HG02973 (cell line): ENCODE measurements around the gene GALNT10.
A peak's percentile ranks its signal among the peaks of the same experiment; 100 is the strongest.
"Not testable (repeated sequence)": the region's sequence is repeated elsewhere in the genome, so short reads cannot be mapped to it uniquely, and the experiment has no call there.

Experiments
- ATAC-seq: cut with Tn5 transposase; IDR thresholded peaks from one replicate; pipeline ENCODE4 v1.9.1; 2021; ENCODE audit warnings: moderate library complexity; ENCODE audit not compliant: unreplicated experiment

Gene GALNT10

DNA sequence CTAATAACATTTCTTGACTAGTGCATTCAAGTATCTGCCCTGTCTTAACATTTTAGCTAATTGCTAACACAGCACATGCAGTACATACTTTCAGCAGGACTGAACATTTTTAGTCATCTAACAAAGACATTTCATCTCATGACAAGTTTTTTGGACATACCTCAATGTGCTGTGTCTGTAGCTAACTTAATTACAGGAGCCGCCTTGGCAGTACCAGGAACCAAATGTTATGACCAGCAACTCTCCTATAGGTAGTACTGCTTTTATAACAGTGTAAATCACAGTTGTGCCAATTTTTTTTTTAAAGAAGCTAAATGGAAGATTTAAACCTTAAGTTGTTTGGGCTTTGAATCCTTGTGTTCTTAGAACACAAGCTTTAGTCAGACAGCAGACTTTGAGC is 155.9 kb downstream of the GALNT10 start:
- no peak for ATAC-seq

- ATAC-seq: no peak
Observed at GRCh38 chr5:154349626-154350264, 159.2 kb downstream of the GALNT10 start.

DNA sequence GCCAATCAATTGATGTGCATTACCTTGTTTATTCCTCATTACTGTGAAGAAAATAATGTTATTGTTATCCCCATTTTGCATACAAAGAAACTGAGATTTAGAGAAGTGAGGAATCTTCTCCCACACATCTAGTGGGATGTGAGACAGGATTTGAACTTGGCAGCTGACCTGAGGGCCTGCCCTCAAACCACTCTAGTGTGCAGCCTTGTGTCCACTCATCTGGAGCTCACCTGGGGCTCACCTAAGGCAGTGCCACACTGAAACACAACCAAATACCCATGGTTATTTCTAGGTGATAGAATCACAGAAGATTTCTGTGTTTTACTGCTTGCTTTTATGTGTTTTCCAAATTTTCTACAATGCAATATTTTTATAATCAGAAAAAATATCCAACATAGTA is 160.6 kb downstream of the GALNT10 start:
- ATAC-seq: no peak

- peak; percentile 74 for ATAC-seq
Observed at GRCh38 chr5:154351566-154351965, 161.0 kb downstream of the GALNT10 start.

- ATAC-seq: no peak
Observed at GRCh38 chr5:154352960-154353548, 162.5 kb downstream of the GALNT10 start.

GRCh38 chr5:154355129-154355611 is 164.6 kb downstream of the GALNT10 start:
- ATAC-seq: no peak

DNA sequence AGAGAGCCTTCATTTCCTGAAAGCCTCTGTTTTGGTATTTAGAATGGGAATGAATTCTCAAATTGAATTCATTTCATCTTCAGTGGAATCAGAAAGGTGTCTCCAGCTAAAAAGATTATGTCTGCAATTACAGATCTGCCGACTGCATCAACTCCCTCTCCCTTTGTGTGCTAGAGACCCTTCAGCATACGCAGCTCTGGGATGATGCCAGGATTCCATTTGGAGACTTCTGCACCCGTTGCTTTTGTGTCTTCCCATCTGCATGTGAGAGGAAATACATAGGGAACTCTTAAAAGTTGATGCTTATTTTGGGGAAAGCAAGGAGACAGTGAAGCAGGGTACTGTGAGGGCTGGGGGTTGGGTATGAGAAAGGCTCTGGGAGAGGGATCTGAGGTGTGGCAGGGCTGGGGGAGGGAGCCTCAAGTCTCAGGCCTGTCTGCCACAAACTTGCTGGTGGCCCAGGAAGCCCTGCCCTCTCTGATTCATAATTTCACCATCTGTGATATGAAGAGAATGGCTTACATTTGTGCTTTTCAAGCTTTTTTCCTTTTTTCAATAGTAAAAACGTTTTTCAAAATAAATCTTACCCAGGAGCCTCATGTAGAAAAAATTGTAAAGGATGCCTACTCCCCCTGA is 165.6 kb downstream of the GALNT10 start:
- ATAC-seq: no peak

DNA sequence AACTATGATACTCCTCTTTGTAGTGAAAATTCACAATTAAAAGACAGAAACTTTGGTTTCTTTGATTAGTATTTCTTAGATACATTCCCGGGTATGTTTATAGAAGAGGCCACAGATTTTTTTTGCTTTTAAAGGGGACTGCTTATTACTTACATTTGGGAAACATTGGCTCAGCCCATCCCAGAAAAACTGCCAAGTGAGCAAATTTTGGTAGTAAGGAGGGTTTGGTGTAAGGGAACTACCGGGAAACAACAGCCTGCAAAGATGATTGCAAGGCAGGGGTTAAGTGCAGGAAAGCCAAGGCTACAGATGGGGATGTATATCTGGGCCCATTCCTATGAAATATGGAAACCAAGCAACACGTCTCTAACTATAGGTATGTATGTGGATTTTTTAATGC is 166.4 kb downstream of the GALNT10 start:
- no peak for ATAC-seq

GRCh38 chr5:154358516-154359220 is 168.1 kb downstream of the GALNT10 start:
- no peak for ATAC-seq

DNA sequence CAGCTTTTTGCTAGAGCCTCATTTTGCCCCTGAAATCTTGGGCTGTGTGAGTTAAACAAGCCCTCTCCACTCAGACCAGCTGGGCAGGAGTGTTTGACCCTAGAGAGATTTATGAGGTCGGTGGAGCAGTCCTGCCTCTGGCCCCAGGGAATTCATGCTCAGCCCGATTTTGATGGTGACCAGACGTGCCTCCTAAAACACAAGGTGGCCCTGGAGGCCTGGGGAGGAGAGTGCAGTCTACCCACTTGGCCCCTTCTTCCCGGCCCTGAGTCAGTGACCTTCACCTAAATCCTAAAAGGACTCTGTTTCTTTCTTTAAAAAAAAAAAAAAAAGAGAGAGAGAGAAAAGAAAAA is 168.7 kb downstream of the GALNT10 start:
- no peak for ATAC-seq

DNA sequence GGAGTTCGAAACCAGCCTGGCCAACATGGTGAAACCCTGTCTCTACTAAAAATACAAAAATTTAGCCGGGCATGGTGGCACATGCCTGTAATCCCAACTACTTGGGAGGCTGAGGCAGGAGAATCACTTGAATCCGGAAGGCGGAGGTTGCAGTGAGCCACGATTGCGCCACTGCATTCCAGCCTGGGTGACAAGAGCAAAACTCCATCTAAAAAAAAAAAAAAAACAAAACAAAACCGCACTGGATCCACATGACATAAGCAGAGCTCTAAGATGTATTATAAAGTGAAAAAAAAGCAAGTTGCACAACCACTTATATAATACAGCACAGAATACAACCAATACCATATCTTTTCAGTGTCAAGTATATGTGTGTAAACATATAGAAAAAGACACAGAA is 169.7 kb downstream of the GALNT10 start:
- not testable (repeated sequence) for ATAC-seq

DNA sequence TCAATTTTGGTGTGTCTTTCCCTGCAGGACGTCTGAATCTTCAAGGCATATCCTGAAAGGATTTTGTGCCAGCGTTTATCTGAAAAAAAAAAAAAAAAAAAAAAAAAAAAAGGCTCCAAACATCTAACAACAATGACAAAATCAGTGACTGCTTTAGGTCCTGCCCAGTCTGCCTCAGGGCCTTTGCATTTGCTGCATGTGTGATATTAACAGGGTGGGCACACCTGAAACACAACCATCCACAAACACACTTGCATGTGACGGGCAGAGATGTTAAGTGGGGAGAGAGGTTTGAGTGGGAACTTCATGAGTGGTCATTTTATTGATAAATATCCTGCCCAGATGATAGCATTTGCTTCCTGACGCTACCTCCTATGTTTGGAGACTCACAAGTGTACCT is 172.9 kb downstream of the GALNT10 start:
- ATAC-seq: no peak

GRCh38 chr5:154364771-154365170 is 174.2 kb downstream of the GALNT10 start:
- ATAC-seq: no peak

DNA sequence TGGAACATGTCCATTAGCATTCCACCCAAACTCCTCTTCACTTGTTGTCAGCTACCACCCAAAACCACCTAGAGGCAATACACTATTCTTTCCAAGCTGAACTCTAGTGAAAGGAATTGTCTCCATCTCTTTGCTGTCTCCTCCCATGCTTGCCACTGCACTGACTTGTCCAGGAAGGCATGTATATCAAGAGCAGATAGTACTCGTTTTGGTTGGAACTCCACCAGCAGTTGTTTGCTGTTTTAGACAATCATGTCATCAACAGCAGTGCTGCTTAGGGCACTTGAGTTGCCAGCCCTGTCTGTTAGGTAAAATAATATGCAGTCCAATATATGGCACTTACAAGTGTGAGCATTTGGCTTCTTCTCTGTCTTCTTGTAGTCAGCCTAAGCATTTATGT is 175.3 kb downstream of the GALNT10 start:
- no peak for ATAC-seq

DNA sequence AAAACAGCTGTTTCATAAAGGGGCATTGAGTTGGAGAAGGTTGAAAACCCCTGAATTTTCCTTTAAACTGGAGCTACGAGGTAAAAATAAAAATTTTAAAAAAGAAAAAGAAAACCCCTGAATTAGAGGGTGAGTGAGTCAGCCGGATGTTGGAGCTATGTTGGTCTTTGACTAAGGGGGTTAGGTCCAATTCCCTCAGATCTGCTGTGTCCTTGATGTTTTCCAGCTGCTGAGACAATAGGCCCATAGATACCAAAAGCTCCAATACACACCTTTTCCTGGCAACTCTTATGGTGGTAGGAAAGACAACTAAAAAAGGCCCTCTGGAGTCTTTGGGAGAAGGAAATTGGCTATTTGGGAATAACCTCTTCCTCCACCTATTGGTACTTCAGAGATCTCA is 175.8 kb downstream of the GALNT10 start:
- no peak for ATAC-seq

- peak; percentile 76 for ATAC-seq
Observed at GRCh38 chr5:154367101-154367500, 176.6 kb downstream of the GALNT10 start.

DNA sequence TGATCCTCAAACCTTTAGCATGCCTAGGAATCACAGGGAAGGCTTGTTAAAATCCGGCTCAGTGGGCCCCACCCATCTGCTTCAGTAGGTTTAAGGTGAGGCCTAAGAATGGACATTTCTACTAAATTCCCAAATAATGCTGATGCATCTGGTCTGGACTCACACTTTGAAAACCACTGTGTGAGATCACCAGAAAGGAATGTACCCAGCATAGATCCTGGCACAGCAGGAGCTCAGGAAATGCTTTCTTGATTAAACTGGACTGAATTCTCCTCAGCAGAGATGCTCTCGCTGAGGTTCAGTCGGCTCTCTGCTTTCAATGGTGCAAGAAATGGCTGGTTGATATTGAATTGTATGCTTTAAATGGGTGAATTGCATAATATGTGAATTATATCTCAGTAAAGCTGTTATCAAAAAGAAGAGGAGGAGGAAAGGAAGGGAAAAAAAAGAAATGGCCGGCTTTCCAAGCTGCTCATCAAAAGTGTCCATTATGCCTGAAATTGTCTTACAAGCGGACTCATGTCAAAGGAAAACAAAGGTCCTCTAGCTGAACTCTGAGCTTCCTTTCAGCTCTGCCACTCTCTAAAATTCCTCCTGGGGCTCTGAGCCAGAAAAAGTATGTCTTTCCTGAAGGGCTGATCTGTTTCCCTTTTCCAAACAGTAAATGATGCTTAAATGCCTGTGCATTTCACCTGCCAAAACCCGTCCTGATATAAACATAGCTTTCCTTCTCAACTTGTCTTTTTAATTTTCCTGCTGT is 177.7 kb downstream of the GALNT10 start:
- no peak for ATAC-seq

DNA sequence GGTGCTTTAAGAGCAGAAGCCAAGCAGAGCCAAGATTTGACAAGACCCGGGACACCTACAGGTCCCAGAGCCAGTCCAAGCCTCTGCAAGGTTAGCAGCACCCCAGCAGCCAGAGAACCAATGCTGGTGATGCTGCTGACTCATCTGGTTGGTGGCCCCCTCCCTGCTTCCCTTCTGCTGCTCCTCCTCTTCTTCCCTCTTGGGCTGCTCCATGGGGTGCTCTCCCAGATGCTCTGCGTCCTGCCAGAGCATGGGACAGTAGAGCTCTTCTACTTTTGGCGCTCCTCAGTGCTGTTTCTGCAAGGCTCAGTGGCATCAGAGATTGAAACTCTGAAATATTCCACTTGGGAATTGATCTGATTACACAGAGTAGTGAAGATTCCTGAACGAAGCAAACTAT is 179.1 kb downstream of the GALNT10 start:
- no peak for ATAC-seq

DNA sequence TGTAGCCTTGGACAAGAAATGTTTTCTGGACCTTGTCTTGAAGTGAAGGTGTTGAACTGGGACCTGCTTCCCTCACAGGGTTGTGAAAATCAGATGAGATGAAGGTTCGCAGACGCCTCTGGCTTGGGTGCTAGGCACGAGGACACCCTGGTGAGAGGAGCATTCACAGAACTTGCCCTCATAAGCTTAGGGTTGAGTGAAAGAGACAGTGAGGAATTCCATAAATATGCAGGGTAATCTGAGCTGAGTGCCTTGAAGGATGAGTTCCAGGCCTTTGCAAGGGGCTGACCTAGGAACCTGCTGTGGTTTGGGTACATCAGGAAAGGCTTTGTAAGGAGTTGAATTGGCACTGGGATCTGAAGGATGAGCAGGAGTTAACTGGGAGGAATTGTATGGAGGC is 179.6 kb downstream of the GALNT10 start:
- ATAC-seq: no peak

- no peak for ATAC-seq
Observed at GRCh38 chr5:154370813-154371212, 180.3 kb downstream of the GALNT10 start.

DNA sequence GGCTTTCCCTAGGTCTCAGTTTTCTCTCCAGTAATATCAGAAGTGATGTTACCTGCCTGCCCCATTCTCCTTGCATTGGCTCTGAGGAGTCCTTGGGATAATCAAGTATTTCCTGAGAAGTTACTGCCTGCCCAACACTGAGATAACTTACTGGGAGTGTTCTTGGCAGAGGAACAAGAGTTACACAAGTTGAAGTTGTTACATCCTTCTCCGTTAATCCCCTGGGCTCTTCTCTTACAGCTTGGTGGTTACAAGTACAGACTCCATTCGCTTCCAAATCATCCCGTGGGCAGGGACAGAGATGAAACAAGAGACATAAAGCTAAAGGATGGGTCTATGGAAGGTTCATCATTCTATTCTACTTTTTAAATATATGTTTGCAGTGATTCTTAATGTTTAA is 181.2 kb downstream of the GALNT10 start:
- no peak for ATAC-seq
